IMR-90 (cell line): ENCODE results near the gene OR1C1. TPM values are rescaled to one million over a fixed set of nuclear protein-coding genes. Genes with fewer than 3 reads are reported as not detected.

Experiments used
- ATAC-seq: fragments of 200-7000 bp; cut with Tn5 transposase; 2 replicates; pipeline ENCODE4 v1.9.1; 2020; ENCODE audit warnings: low read depth, mild to moderate bottlenecking, moderate library complexity
- BruUV-seq: library from RNA; stranded (reverse); fragments of 400-500 nt; replicated peaks from 2 replicates; lab custom pipeline; 2021; lab: Mats Ljungman, UMichigan
- CTCF ChIA-PET: fragments of 300-600 bp; formaldehyde crosslinking; extraction: SDS; loops from one replicate; lab custom pipeline; 2021; ENCODE audit warnings: antibody characterized with exemption; lab: Yijun Ruan, JAX
- POLR2A ChIA-PET: fragments of 300-600 bp; sonication (Branson Sonifier 250); formaldehyde crosslinking; loops from one replicate; lab custom pipeline; 2022; ENCODE audit warnings: antibody characterized with exemption; ENCODE audit not compliant: unreplicated experiment; lab: Charles Lee
- DNase-seq: peaks from one replicate; pipeline ENCODE4 v3.0.0; 2013
- H2AFZ ChIP-seq: replicated peaks from 2 replicates; pipeline ENCODE3; 2013; ENCODE audit warnings: low read length, mild to moderate bottlenecking; ENCODE audit not compliant: poor library complexity
- H2AK5ac ChIP-seq: 2 replicates; pipeline ENCODE4 v1.6.1; 2013; ENCODE audit warnings: low read depth, low read length, inconsistent platforms
- H2AK9ac ChIP-seq: replicated peaks from 2 replicates; pipeline ENCODE3; 2013; ENCODE audit warnings: mild to moderate bottlenecking, low read depth, low read length, moderate library complexity; ENCODE audit not compliant: poor library complexity
- H2BK120ac ChIP-seq: 2 replicates; pipeline ENCODE4 v1.6.1; 2013; ENCODE audit warnings: low read depth, low read length, inconsistent platforms
- H2BK15ac ChIP-seq: 3 replicates; pipeline ENCODE4 v1.6.1; 2013; ENCODE audit warnings: low read depth, low read length, inconsistent platforms
- H2BK20ac ChIP-seq: 2 replicates; pipeline ENCODE4 v1.6.1; 2013; ENCODE audit warnings: low read depth, mild to moderate bottlenecking, inconsistent platforms, low read length, moderate library complexity
- H2BK5ac ChIP-seq: 2 replicates; pipeline ENCODE4 v1.6.1; 2013; ENCODE audit warnings: mild to moderate bottlenecking, low read depth, low read length, inconsistent platforms; ENCODE audit not compliant: poor library complexity, severe bottlenecking
- H3K14ac ChIP-seq: replicated peaks from 2 replicates; pipeline ENCODE4 v1.6.1; 2013; ENCODE audit warnings: low read depth, low read length, inconsistent platforms
- H3K18ac ChIP-seq: 2 replicates; pipeline ENCODE4 v1.6.1; 2013; ENCODE audit warnings: low read depth, low read length, control low read depth
- H3K23ac ChIP-seq: 2 replicates; pipeline ENCODE4 v1.6.1; 2013; ENCODE audit warnings: low read depth, low read length, inconsistent platforms
- H3K27ac ChIP-seq: 2 replicates; pipeline ENCODE4 v1.5.1; 2013; ENCODE audit warnings: mild to moderate bottlenecking, control low read depth, low read length; ENCODE audit not compliant: insufficient read depth
- H3K27me3 ChIP-seq: 2 replicates; pipeline ENCODE4 v1.6.1; 2013; ENCODE audit warnings: low read length; ENCODE audit not compliant: control insufficient read depth, insufficient read depth
- H3K36me3 ChIP-seq: 2 replicates; pipeline ENCODE4 v1.6.1; 2013; ENCODE audit warnings: low read length, mixed read lengths; ENCODE audit not compliant: control insufficient read depth, insufficient read depth
- H3K4ac ChIP-seq: 2 replicates; pipeline ENCODE4 v1.6.1; 2013; ENCODE audit warnings: low read depth, low read length, inconsistent platforms
- H3K4me1 ChIP-seq: 2 replicates; pipeline ENCODE4 v1.6.1; 2013; ENCODE audit warnings: low read length, mixed read lengths; ENCODE audit not compliant: control insufficient read depth, insufficient read depth
- H3K4me2 ChIP-seq: 2 replicates; pipeline ENCODE4 v1.6.1; 2013; ENCODE audit warnings: low read depth, mild to moderate bottlenecking, control low read depth, low read length, moderate library complexity
- H3K4me3 ChIP-seq: 2 replicates; pipeline ENCODE4 v1.5.1; 2013; ENCODE audit warnings: low read depth, mild to moderate bottlenecking, control low read depth, low read length, moderate library complexity; ENCODE audit not compliant: insufficient read depth
- H3K56ac ChIP-seq: 2 replicates; pipeline ENCODE4 v1.6.1; 2013; ENCODE audit warnings: low read length, inconsistent platforms; ENCODE audit not compliant: insufficient read depth; ENCODE audit errors: extremely low read depth
- H3K79me1 ChIP-seq, 2 experiments: 2 replicates each; pipeline ENCODE4 v1.6.1; 2013; ENCODE audit warnings: low read length in 2 of 2, inconsistent platforms in 1 of 2, low read depth in 1 of 2
- H3K9ac ChIP-seq: 2 replicates; pipeline ENCODE4 v1.6.1; 2013; ENCODE audit warnings: low read depth, low read length, control low read depth
- H3K9me1 ChIP-seq: 2 replicates; pipeline ENCODE4 v1.6.1; 2013; ENCODE audit warnings: low read length, inconsistent platforms; ENCODE audit not compliant: insufficient read depth
- H3K9me3 ChIP-seq: 2 replicates; pipeline ENCODE4 v1.6.1; 2013; ENCODE audit warnings: low read length; ENCODE audit not compliant: control insufficient read depth, insufficient read depth
- H4K20me1 ChIP-seq: 2 replicates; pipeline ENCODE4 v1.6.1; 2013; ENCODE audit warnings: low read length, inconsistent platforms; ENCODE audit not compliant: insufficient read depth
- H4K5ac ChIP-seq: 2 replicates; pipeline ENCODE4 v1.6.1; 2013; ENCODE audit warnings: mild to moderate bottlenecking, low read depth, low read length, control low read depth
- H4K8ac ChIP-seq, 2 experiments: 2 replicates each; pipeline ENCODE4 v1.6.1; 2013; ENCODE audit warnings: low read depth in 2 of 2, low read length in 2 of 2, control low read depth in 1 of 2, inconsistent platforms in 1 of 2
- H4K91ac ChIP-seq: 2 replicates; pipeline ENCODE4 v1.6.1; 2013; ENCODE audit warnings: low read depth, low read length, inconsistent platforms; ENCODE audit not compliant: insufficient read depth
- MAZ ChIP-seq: IDR thresholded peaks from 2 replicates; pipeline ENCODE4 v1.6.1; 2012; ENCODE audit warnings: low read depth, mild to moderate bottlenecking, low read length, improper control_type of control experiment, moderate library complexity, borderline replicate concordance
- WGBS, 2 experiments: methylation state at CpG; one replicate each; pipeline versions ENCODE4 v1.1.5 to v1.1.7; 2013; ENCODE audit warnings: missing lambda C conversion rate in 2 of 2; ENCODE audit not compliant: insufficient read length in 1 of 2; ENCODE audit errors: extremely low coverage in 2 of 2; 5-methylcytosine and 5-hydroxymethylcytosine counted together
- dilution Hi-C: fragments of 300-500 bp; cut with HindIII; formaldehyde crosslinking; loops from one replicate; pipeline ENCODE4 v1.14.3; 2018; ENCODE audit warnings: low sequenced_read_pairs; ENCODE audit not compliant: unreplicated experiment
- in situ Hi-C: fragments of 300-500 bp; cut with MboI; formaldehyde crosslinking; loops from 3 replicates; pipeline ENCODE4 v1.14.3; 2019; ENCODE audit warnings: low sequenced_read_pairs, inconsistent platforms, mixed read lengths
- intact Hi-C: fragments of 100-400 bp; cut with micrococcal nuclease; formaldehyde crosslinking; loops from 2 replicates; pipeline ENCODE4 v1.10.0; 2022
- polyA plus RNA-seq, 3 experiments: library from polyadenylated mRNA; depleted of rRNA; stranded (reverse); fragments of >200 nt; gene quantifications; 2 replicates each; pipeline ENCODE4 v1.2.3, GENCODE V29; 2012; ENCODE audit warnings: low replicate concordance in 1 of 3
- total RNA-seq: library from RNA; depleted of rRNA; stranded (reverse); fragments of >200 nt; gene quantifications from 2 replicates; pipeline ENCODE4 v1.2.3, GENCODE V29; 2012

Gene OR1C1
- total and polyA plus RNA-seq, 2 of the 4 experiments (the other 2 are of a cell fraction), result not detected

GRCh38 chr1:247716546-247716945, 43.8 kb downstream of the OR1C1 start, which contains the start of gene OR6F1:
Gene OR6F1 (minus strand): TSS chr1:247716646. CDS start chr1:247712755, 3,891 bp downstream.
- no CpG with 5 or more reads among the region's 3 CpGs for WGBS, 2 experiments
- ChIA-PET POLR2A (no interaction called here), CTCF (no interaction called here)
- Histone ChIP-seq H3K14ac (no peak within 1 kb of the TSS), H3K4ac (no peak within 1 kb of the TSS), H3K9me3 (peaks cover 9% of the 10 kb centered on the region), H2AK9ac (no peak within 1 kb of the TSS), H4K91ac (no peak within 1 kb of the TSS), H3K36me3 (no peaks in the 10 kb centered on the region), H2BK120ac (no peak within 1 kb of the TSS), H4K5ac (no peak within 1 kb of the TSS), H3K18ac (no peak within 1 kb of the TSS), H3K79me1 (no peaks in the 10 kb centered on the region), H2BK15ac (no peak within 1 kb of the TSS), H2AK5ac (no peak within 1 kb of the TSS), H3K56ac (no peak within 1 kb of the TSS), H3K4me3 (no peak within 1 kb of the TSS), H3K27me3 (no peaks in the 10 kb centered on the region), H3K4me1 (no peaks in the 10 kb centered on the region), H2BK20ac (no peak within 1 kb of the TSS), H4K20me1 (no peaks in the 10 kb centered on the region), H3K23ac (no peak within 1 kb of the TSS), H3K9me1 (no peaks in the 10 kb centered on the region), H3K9ac (no peak within 1 kb of the TSS), H3K4me2 (no peak within 1 kb of the TSS), H3K27ac (no peak within 1 kb of the TSS), H4K8ac (no peak within 1 kb of the TSS), H2BK5ac (no peak within 1 kb of the TSS), H2AFZ (no peak within 1 kb of the TSS)
- DNase-seq, result no peak
- dilution Hi-C loops, result no loop called here
- no TSS peak for BruUV-seq
- in situ Hi-C loops, result no loop called here
- TF ChIP-seq MAZ, result no peak
- intact Hi-C loops, result no loop called here
- no peak for ATAC-seq
